ENCODE measurements around the gene SMURF2.

GRCh38 chr17:64596439-64596838, 65.7 kb downstream of the SMURF2 start:
- TF ChIP-seq CTCF (conservative IDR thresholded peaks at IDR 0.05; ENCODE audit: low read depth, low read length) (no peak), EZH2 (IDR thresholded peaks at IDR 0.05; ENCODE audit: low read length, unreplicated experiment) (no peak)
